Fibroblast of upper back skin (primary cell): ENCODE measurements around the gene EVX2.

ENCODE experiments used
- DNase-seq: peaks from one replicate; pipeline ENCODE4 v3.0.0-alpha.2; 2013

EVX2 gene

DNA sequence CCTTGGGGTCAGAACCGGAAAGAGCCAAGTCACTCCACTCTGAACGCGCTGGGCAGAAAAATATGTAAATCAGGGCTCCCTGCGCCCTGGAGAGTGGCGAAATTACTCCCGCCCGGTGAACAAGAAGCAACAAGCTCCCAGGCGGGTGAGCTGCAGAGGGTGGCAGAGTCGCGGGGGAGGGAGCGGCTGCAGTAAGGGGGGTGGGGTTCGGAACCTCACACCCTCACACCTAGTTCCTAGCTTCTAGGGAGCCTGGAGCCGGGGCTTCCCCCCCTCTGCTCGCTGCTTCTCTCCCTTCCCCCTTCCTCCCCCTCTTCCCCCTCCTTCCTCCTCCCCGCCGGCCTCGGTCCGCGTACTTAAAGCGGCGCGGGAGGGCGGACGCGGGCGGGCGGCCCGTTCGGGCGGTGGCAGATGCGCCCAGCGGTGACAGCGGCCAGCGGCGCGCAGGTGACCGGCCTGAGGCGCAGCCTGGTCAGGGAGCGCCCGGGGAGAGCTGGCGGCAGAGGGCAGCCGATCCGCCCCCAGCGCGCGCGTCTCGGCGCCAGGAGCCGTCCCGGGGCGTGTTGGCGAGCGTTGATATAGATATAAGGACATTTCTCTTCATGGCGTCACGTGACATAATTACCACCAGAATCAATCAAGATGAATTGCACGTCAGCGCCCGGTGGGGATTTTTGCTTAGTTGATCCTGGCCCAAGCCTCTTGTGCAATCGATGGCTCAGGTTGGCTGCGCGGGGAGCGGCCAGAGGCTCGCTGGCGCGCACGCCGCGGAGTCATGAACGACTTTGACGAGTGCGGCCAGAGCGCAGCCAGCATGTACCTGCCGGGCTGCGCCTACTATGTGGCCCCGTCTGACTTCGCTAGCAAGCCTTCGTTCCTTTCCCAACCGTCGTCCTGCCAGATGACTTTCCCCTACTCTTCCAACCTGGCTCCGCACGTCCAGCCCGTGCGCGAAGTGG is 23.1 kb upstream of the EVX2 start, which contains the start of gene HOXD11:
Gene HOXD11, plus strand, starts transcription at position 700 of the 959 bp plus-strand sequence. Its CDS starts 76 bp downstream, at position 776.
- peak; percentile 63 for DNase-seq

DNA sequence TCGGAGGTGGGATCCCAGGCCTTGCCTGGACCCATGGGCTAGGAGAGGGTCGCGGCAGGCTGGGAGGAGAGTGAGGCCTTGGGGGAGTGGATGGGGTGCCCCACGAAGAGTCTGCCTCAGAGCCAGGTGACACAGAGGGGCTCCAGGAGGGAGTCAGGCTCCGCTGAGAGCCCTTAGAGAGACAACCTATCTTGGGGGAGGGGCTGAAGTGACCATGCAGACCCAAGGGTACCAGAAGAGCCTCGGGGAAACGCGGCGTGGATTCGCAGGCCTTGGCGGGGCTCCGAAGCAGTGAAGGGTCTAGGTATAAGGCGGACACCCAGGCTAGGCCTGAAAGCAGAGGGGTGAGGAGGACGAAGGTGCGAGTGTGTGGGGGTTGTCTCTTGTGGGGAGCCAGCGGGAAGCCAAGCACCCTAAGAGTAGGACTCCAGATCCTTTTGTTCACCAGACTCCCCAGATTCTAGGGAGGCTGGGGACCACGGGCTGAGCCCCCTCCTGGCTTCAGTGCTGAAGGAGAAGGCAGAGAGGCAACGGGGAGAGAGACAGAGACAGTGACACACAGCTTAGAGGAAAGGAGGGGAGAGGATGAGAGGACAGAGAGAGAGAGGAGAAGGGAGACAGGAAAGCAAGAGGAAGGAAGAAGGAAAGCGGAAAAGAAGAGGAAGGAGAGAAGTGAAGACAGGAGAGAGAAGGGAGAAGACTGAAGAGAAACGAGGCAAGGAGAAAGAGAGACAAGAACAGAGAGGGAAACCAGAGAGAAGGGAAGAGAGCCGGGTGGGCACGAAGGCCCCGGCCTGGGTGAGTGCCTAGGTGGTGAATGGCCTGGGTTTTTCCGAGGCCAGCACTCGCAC is 22.2 kb upstream of the EVX2 start:
- no peak for DNase-seq

DNA sequence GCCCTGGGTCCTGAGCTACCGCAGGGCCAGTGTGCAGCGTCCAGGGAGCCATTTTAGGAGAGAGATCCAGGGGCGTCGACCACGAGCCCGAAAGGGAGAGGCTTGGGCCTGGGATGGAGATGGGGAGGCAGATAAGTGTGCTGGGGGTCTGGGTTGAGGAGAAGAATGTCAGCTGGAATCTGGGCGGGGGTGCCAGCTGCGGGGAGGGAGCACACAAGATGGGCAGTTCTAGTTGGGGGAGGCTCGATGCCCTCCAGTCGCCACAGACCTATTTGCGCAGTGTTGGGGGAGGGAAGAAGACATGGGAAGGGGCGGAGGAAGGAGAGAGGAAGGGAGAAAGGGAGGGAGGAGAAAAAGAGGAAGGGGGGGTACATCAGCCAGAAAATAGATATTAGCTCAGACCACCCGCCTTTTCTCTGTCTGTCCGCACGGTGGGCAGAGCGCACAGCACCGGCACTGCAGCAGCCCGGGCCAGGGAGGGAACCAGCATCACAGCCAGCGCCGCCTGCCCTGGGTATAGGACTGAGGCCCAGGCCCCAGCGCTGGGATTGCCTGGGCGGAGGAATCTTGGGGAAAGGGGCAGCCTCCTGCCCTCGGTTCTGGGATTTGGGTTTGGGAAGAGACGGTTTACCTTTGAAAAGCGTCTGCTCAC is 21.4 kb upstream of the EVX2 start:
- DNase-seq, result no peak

DNA sequence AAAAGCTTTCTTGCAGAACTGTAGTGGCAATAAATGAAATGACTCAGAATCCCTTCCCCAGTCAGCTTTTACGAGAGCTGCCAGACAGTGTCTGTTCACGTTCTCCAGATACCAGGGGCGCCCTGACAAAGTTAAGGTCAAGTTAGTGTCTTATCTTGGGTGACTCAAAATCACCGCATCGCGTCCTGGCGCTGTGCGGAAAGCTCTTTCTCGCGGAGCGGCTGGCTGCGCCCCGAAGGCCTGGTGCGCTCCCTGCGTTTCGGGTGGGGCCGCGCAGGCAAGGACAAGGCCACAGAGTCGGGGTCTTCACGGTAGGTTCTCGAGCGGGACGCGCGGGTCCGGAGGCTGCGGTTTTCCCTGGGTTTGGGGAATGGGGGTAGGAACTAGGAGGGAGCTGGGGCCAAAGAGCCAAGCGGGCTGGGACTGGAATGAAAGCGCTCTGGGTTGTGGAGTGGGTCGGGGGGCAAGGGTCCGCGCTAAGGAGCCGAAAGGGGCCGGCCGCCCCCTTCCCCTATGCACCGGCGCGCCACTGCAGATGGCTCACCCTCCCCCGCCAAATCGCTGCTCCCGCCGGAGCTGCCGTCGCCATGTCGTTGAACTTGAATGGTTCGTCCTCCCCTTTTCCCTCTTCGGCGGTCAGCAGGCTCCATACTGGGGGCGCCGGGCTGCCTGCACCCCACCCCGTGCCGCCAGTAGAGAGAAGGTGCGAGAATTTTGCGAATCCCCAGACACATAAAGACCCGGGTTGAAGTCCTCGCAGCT is 20.7 kb upstream of the EVX2 start:
- peak; percentile 72 for DNase-seq

DNA sequence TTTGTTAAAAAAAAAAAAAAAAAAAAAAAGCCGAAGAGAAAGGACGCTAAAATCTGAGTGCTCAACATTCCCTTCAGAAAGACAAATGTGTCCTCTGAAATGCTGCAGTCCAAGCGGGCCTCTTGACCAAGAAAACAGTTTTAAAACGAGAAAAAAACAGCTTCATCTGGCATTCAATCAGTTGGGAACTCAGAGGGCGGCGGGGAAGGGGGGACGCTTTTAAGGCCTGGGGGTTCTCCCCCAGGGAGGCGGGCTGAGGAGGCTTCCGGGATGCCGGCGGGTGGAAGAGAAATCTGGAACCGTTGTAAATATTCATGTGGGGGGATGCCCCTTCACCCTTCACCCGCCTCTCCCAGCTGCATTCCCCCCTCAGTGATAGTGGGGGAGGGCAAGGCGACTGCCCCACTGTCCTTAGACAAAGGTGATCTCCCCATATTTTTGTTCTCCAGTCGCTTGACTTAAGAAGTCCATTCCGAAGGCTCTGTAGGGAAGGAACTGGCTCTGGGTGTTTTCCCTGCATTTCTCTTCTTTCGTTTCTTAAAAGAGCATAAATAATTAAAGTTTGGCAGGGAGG is 20.1 kb upstream of the EVX2 start:
- DNase-seq, result no peak

DNA sequence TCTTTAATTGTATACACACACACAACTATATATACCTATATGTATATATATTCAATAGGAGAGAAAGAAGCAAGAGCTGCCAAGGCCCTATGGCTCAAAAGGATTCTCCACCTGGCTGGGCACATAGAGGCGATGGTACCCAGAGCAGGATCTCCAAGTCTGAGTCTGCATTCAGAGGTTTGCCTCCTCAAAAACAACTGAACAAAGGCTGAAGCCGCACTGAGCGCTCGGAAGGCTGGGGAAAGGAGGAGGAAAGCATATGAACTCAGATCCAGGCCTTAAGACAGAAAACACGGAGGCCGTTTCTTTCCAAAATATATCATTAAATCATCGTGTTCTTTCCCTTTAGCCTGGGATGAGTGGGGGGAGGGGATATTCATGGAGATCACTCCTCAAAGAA is 19.4 kb upstream of the EVX2 start:
- DNase-seq, result no peak

DNA sequence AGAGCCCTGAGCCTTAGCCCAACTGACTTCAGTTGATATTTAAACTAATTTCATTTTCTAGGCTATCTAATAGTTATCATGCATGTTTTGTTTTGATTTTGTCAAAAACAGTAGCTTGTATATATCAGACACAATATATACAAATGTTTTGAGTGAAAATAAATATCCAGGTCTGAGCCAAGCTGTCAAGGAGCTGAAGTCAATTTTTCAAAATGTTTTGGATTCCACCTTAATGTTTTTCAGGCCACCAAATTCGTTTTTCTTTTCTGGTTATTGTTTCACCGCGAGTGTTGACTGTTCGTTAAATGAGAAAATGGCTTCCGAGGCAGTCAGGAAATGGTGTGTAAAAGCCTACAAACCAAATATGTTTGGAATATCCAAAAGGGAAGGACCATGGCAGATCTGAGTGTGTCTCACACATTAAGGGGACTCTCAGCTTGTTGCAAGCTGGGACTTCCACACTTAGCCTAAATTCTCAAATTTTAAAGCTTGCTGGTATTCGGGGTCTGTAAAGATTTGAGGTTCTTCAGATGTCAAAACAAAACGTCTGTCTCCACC is 18.6 kb upstream of the EVX2 start:
- no peak for DNase-seq

DNA sequence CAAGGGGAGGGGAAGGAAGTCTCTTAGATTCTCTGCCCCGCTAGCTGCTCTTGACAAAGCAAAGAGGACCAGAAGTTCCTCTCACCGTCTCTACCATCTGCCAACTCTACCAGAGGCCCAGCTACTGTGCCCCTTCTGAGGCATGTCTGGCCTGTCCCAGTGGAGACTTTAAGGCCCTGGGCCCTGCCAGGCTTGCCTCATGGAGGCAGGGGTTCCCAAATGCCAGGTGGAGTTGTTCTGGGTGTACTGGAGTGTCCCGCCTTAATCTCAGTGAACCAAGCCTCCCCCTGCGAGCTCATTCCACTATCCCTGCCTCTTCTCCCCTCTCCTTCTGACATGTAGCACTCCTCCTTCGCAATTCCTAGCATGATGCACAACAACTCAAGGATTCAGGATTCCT is 18.1 kb upstream of the EVX2 start:
- no peak for DNase-seq

DNA sequence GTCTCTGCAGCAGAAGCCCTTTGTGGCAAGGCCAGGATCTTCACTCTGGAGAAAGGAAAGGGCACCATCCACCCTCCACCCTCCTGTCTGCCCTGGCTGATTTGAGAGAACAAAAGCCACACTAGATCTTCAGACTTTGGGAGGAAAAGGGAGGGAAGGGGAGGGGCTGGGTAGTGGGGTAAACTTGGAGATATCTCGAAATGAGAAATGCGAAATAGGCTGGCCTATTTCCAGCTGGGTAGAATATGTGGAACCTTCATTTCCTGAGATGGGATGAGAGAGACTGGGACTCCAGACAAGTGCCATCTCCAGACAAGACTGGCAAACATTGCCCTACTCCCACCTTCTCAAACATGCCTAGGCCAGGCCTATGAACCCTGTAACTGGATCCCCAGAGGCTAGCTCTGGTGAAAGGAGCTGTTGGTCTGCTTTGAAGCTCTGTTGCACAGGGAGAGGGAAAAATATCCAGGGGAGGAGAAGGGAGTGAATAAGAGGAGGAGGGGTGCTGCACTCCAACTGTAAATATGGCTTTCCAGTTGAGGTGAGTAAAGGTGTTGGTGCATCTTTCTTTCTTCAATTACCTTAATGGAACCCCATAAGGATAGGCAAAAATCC is 17.6 kb upstream of the EVX2 start:
- no peak for DNase-seq

DNA sequence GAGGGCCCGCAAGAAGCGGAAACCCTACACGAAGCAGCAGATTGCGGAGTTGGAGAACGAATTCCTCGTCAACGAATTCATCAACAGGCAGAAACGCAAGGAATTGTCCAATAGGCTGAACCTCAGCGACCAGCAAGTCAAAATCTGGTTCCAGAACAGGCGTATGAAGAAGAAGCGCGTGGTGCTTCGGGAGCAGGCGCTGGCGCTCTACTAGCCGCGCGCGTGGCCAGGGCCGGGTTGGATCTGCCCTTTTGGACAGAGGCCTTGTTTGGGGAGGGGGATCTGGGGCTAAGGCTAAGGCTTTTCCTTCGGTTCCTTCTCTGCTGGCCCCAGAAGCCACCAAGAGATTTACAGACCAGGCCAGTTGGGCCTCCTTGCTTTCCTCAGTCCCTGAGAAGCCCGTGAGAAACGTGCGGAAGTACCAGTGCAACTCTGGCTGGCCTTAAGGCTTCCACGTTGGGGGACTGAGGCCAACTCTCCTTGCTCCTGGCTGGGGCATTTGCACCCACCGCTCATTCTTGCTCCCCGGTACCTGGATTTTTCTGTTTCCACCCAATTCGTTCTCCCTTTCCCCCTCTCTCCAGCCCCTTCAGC is 16.9 kb upstream of the EVX2 start:
- no peak for DNase-seq

DNA sequence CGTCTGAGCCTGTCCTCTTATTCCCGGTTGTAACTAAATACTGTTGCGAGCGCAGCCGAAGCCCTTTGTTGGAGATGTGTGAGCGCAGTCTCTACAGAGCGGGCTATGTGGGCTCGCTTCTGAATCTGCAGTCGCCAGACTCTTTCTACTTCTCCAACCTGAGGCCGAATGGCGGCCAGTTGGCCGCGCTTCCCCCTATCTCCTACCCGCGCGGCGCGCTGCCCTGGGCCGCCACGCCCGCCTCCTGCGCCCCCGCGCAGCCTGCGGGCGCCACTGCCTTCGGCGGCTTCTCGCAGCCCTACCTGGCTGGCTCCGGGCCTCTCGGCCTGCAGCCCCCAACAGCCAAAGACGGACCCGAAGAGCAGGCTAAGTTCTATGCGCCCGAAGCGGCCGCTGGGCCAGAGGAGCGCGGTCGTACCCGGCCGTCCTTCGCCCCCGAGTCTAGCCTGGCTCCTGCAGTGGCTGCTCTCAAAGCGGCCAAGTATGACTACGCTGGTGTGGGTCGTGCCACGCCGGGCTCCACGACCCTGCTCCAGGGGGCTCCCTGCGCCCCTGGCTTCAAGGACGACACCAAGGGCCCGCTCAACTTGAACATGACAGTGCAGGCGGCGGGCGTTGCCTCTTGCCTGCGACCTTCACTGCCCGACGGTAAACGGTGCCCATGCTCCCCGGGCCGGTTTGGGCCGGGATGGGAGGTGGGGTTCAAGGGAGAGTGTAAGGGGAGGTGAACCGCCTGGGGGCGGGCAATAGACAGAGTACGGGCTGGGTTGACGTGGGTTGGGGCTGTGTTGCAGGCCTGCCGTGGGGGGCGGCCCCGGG is 16.2 kb upstream of the EVX2 start, which contains the start of gene HOXD12:
Gene HOXD12, plus strand, starts transcription at position 68 of the 819 bp plus-strand sequence. Its CDS starts 7 bp downstream, at position 75.
- no peak for DNase-seq

DNA sequence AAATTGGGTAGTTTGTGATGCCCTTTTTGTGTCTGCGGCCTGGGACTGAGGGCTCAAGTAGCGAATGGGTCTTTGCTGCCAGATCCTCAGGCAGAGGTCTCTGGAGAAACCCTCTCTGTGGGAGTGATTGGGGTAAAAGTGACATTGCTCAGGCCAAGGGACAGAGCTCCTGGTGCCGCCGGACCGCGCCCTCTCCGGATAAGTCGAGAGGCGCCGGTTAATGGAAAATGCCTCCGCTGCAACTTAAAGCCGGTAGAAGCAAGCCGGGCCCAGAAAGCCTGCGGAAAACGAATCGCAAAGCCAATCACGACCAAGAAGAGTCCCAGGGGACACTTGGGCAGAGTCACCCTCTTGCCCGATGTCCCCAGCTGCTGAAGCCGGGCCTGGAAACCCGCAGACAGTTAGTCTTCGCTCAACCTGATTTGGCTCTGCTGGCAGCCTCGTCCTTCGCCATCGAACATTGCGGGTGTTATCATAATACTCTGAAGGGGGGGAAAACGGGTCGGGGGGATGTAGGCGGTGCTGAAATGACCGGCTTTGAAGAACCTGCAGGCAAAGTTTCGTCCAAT is 15.5 kb upstream of the EVX2 start:
- no peak for DNase-seq

DNA sequence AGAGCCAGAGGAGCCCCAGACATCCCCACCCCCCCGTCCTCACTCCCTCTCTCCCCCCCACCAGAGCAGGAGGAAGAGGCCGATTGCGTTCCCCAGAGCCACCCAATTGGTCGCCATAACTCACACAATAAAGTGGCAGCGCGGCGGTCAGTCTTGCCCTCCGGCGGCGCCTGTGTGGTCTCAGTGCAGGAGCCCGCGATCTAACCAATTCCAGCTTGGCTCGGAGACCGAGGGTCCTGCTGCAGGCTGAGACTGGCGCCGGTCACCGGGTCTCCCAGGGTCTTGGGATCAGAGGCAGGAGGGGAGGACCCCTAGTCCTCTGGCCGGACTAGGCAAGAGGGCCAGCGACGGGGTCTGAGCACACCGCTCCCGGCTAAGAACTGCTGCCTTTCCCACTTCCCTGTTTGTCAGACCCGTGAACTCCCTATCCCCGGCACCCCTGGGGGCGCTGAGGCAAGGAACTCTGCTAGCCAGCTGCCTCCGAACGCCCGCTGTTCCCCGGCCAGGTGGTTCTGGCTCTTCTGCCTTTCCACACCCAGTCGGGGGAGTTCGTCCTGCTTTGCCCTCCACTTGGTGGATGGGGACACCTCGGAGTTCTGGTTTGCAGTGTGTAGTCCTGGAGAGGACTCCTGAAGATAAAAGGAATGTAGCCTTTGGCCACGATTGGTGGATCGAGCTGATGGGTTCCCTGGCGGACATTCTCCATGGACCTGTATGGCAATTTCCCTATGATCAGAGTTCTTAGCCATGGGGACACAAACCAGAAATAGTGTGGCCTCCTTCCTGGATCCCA is 14.8 kb upstream of the EVX2 start:
- DNase-seq, result no peak

DNA sequence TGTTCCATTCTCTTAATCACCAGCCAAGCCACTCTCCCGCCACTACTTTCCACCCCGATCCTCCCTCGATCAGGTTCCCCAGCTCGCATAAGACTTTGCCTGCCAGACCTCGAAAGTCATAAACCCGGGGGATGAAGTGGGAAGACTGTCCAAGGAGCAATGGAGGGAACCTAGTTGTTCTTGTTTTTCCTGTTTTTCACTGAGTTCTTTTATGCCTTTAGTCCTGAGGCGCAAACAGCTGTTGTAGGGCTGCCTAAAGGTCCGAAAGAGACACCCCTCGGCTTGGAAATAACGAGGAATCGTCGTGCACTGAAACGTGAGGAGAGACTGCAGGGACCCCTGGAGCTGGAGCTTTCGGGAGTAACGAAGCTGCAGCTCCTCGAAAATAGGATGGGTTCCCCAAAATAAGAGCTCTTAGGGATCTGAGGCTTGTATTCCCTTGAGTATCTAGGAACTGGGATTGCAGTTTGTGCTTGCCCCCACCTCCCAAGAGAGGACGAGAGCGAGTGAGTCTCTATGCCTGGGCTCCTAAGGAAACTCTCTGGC is 14.1 kb upstream of the EVX2 start:
- DNase-seq, result no peak

DNA sequence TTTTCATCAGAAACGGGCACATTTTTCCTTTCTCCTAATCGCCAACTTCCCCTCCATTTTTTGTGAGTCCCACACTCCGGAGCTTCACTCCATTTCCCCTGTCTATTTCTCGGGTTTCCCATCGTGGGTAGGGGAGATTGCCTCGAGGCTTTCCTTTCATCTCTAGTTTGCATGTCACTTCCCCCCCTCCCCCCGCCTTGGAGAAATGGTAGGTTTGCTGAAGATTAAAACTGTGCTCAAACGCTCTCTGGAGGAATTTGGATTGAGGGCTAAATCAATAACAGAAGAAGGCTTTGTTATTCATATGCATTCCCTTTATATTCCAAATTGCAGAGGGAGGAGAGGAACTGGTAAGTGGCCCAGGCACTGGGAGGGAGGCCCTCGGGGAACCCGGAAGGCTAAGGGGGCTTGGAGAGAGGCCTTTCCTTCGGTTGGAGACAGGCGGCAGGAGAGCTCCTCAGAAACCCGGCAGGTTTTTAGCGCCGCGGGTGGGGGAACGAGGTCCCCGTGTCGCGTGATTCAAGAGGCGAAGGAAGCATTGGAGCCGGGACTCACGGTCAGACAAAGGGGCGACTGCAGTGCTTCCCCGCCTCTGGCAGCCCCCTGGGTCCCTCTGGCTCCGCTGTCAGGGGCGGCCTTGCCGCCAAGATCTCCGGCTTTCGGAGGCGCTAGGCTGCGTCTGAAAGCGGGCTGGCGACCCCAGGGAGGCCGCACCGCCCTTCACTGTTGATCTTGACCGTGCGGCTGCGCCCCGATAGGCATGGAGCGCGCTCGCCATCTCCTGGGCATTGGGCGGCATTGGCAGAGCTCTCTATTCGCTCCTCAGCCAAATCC is 13.4 kb upstream of the EVX2 start:
- DNase-seq, result peak; percentile 54

DNA sequence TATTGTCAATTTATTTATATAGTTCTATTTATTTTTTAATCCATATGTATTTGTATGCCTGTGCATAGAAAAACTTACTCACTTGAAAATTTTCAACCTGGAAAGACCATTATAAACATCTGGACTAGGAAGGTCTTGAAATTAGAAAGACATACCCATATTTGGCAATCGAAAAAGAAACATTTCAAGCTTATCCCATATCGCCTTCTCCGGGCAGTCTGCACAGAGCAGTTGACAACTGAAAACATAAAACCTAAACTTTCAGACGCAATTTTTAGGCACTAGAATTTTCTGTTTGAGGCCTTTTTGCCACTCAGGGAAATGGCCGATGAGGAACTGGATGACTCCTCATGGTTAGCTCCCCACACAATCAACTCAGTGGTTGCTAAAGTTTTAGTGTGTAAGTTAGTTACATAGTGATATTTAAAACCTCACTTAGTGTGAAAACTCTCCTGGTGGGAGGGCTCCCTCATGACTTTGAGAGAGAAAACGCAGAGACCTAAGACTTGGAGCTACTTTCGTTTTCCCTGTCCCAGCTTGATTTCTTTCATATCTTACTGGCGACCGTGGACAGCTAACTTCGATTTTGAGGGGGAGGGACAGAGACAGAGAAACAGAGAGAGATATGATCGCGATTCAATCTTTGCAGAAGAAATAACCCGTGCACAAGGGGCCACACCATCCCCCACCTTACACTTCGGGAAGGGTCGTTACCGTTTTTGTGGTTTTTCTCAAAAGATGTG is 12.7 kb upstream of the EVX2 start:
- no peak for DNase-seq

DNA sequence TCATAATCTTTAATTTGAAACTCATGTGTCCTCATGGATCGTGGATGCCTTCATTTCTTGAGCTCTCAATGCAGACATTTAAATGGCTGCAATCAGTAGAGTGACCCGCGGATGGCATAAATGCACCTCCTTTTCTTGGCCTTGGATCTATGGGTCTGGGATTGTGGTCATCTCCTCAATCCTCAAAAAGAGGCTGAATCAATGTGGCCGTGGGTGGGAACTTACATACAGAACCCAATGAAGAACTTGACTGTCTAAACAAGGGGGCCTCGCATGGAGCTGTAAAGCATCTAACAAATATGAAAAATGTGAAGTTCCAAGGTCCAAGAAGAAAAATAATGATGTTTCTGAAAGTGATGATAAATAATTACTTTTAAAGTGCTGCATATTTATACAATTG is 11.7 kb upstream of the EVX2 start:
- DNase-seq, result no peak
